Bronchial epithelial cell (primary cell): ENCODE data around the gene AQP6. TPM values are rescaled to one million over a fixed set of nuclear protein-coding genes. Genes with fewer than 3 reads are reported as not detected.
A peak's percentile ranks its signal among the peaks of the same experiment; 100 is the strongest.

Source experiments
- DNase-seq: peaks from one replicate; pipeline ENCODE4 v3.0.0-alpha.2; 2010; ENCODE audit warnings: low read depth
- FAIRE-seq: peaks from 2 replicates; lab custom pipeline; 2011; peaks lifted over from hg19 to GRCh38; lab: Jason Lieb, UNC
- H3K27me3 ChIP-seq: 2 replicates; pipeline ENCODE4 v1.5.1; 2011; ENCODE audit warnings: low read length; ENCODE audit not compliant: control insufficient read depth, insufficient read depth
- H3K36me3 ChIP-seq: 2 replicates; pipeline ENCODE4 v1.5.1; 2011; ENCODE audit warnings: low read length; ENCODE audit not compliant: control insufficient read depth, insufficient read depth
- H3K4me3 ChIP-seq: 2 replicates; pipeline ENCODE4 v1.5.1; 2011; ENCODE audit warnings: mild to moderate bottlenecking, low read depth, low read length, control low read depth
- total RNA-seq: library from RNA; depleted of rRNA; stranded (reverse); fragments of >200 nt; gene quantifications from 2 replicates; pipeline ENCODE4 v1.2.1, GENCODE V29; 2014
- TF ChIP-seq, protein P1 (sequence below): IDR thresholded peaks from 2 replicates; pipeline ENCODE4 v1.5.1; 2011; ENCODE audit warnings: mild to moderate bottlenecking, moderate library complexity, low read length, control low read depth, inconsistent platforms; ENCODE audit not compliant: insufficient read depth, severe bottlenecking

AQP6 gene
- total RNA-seq, 1 donor from 2014 or later = not detected

DNA sequence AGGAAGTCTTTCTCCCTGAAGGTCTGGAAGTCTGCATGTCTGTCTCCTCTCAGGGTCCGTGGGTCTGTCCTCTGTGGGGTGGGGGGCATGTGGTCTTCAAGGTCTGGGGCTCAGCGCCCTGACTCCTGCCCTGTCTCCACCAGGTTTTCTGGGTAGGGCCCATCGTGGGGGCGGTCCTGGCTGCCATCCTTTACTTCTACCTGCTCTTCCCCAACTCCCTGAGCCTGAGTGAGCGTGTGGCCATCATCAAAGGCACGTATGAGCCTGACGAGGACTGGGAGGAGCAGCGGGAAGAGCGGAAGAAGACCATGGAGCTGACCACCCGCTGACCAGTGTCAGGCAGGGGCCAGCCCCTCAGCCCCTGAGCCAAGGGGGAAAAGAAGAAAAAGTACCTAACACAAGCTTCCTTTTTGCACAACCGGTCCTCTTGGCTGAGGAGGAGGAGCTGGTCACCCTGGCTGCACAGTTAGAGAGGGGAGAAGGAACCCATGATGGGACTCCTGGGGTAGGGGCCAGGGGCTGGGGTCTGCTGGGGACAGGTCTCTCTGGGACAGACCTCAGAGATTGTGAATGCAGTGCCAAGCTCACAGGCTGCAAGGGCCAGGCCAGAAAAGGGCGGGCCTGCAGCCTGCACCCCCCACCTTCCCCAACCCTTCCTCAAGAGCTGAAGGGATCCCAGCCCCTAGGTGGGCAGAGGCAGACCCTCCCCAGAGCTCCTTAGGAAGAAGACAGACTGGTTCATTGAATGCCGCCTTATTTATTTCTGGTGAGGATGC, 7.7 kb upstream of the AQP6 start:
- FAIRE-seq (no peak), DNase-seq (no peak)
- H3K4me3 ChIP-seq = no peak overlapping the region
- peaks cover 11% of the 10 kb centered on the region for H3K27me3 ChIP-seq
- no peaks in the 10 kb centered on the region for H3K36me3 ChIP-seq
- TF ChIP-seq, protein P1, sequence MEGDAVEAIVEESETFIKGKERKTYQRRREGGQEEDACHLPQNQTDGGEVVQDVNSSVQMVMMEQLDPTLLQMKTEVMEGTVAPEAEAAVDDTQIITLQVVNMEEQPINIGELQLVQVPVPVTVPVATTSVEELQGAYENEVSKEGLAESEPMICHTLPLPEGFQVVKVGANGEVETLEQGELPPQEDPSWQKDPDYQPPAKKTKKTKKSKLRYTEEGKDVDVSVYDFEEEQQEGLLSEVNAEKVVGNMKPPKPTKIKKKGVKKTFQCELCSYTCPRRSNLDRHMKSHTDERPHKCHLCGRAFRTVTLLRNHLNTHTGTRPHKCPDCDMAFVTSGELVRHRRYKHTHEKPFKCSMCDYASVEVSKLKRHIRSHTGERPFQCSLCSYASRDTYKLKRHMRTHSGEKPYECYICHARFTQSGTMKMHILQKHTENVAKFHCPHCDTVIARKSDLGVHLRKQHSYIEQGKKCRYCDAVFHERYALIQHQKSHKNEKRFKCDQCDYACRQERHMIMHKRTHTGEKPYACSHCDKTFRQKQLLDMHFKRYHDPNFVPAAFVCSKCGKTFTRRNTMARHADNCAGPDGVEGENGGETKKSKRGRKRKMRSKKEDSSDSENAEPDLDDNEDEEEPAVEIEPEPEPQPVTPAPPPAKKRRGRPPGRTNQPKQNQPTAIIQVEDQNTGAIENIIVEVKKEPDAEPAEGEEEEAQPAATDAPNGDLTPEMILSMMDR = no peak

DNA sequence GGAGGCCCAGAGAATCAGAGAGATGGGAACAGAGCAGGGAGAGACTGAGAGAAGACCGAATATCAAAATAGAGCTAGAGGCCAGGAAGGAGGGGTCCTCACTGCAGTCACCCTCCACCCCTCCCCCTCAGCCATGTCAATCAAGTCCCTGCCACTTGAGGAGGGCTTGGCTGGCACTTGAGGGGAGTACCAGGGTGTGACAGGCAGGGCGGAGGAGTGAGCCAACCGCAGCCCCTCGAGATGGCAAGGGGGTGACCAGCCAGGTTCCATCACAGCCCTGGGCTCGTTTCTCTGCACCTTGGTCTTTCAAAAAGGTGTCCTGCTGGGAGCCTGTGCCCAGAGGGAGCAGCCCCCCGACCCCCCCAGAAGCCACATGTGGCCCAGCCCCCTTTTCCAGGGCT, 6.9 kb upstream of the AQP6 start:
- Histone ChIP-seq H3K36me3 (no peaks in the 10 kb centered on the region), H3K27me3 (peaks cover 8% of the 10 kb centered on the region), H3K4me3 (no peak overlapping the region)
- FAIRE-seq = no peak
- no peak for DNase-seq
- TF ChIP-seq, protein P1 = no peak

DNA sequence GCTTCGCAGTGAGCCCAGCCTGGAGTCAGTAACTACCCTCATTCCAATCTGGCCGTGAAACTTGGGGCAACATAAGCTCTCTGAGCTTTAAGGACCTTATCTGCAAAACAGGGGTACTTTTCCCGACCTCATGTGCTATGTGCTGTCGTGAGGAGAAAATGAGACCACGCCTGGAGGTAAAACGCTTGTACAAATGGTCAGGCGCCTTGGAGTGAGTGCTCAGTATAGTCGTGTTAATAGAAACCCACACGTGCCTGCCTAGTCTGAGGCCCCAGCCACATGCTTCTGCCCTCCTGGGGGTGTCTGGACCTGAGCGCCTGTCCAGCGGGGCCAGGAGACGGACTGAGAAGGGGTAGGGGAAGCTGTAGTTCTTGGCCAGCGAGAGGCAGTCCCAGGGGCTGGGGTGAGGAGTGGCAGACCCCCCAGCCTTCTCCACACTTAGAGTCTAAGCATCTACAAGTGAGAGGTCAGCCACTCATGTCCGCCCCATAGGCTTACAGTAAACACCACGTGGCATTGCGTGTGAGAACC, 6.2 kb upstream of the AQP6 start:
- DNase-seq (no peak), FAIRE-seq (peak; percentile 73)
- Histone ChIP-seq H3K36me3 (no peaks in the 10 kb centered on the region), H3K27me3 (peaks cover 5% of the 10 kb centered on the region), H3K4me3 (no peak overlapping the region)
- TF ChIP-seq, protein P1 = no peak

DNA sequence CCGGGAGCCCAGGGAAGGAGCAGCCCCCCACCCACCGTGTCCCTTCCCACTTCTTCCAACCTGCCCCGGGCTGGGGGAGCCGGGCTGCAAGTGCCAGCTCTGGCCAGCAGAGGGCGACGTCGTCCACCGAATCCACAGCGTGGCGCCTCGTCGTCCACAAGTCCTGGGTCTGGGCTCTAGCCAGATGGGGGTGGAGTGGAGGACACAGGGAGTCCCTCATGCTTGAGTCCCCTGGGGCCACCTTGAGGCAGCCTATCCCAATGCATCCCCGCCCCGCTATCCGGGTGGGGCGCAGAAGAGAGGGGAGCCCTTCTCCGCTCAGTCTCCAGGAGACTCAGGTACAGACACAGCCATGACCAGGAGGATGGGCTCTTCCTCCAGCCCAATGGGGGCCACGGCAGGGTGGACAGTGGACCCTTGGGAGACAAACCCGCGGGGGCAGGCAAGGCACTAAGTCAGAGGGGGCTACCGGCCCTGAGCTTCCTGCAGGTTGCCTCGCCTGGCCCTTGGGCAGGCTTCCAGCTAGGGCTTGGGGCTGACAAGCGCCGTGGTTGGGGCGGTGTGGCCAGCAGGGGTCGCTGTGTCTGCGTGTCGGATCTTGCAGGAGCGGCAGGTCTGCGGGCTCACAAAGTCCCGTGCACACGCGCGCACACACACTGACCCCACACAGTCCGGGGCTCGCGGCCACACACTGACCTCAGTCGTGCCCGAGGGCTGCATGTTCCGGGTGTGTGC, 5.5 kb upstream of the AQP6 start:
- DNase-seq = peak; percentile 60

DNA sequence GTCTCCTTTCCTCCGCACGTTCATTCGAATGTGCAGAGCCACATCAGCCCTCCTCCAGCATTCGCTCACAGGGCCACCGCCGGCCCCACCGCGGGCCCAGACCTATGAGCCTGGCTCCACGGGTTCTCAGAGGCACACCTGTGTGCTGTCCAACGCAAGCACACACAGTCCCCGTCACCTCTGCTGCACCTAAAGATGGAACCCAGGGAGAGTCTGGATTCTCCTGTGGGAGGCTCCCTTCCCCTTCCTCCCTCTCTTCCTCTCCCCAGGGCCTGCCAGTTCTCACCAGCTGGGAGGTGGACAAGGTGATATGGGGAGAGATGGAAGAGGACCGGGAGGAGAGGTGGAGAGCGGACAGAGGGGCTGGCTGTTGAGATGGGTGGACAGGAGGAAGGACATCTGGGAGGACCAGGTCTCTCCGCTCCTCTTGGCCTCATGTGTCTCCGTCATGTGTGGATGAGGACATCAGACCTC, 4.9 kb upstream of the AQP6 start:
- Histone ChIP-seq H3K27me3 (peaks cover 5% of the 10 kb centered on the region), H3K36me3 (no peaks in the 10 kb centered on the region), H3K4me3 (no peak overlapping the region)
- FAIRE-seq (peak; percentile 73), DNase-seq (no peak)
- TF ChIP-seq, protein P1 = no peak

More for the DNA sequence above, 5.5 kb upstream of the AQP6 start:
- no peak for FAIRE-seq
- peak overlapping the region; percentile 35 for H3K4me3 ChIP-seq
- H3K36me3 ChIP-seq = no peaks in the 10 kb centered on the region
- TF ChIP-seq, protein P1 = peak; percentile 97
- H3K27me3 ChIP-seq = peaks cover 5% of the 10 kb centered on the region
